Measurements from ENCODE around the gene IFNL2. TPM values are rescaled to one million over a fixed set of nuclear protein-coding genes. Genes with fewer than 3 reads are reported as not detected.

The IFNL2 gene
- total and polyA plus RNA-seq, 9 of the 15 experiments (the other 6 are each of a cell fraction or from before 2014, with no cell fraction given) = not detected

GRCh38 chr19:39299832-39300231 lies 31.6 kb downstream of the IFNL2 start (continued):
- TF ChIP-seq ZNF609 (CRISPR knock-in tag; IDR thresholded peaks at IDR 0.05; ENCODE audit: borderline replicate concordance) (no peak), ZNF561 (CRISPR knock-in tag; conservative IDR thresholded peaks at IDR 0.05) (no peak), RHOXF2B (CRISPR knock-in tag; conservative IDR thresholded peaks at IDR 0.05) (no peak), CXXC5 (CRISPR knock-in tag; IDR thresholded peaks at IDR 0.05) (no peak), ATF3 (IDR thresholded peaks at IDR 0.05) (no peak), ATF3 (CRISPR knock-in tag; conservative IDR thresholded peaks at IDR 0.05) (no peak), RFX5 (IDR thresholded peaks at IDR 0.05; ENCODE audit: low read depth, low read length) (no peak), DIDO1 (tag; IDR thresholded peaks at IDR 0.05; ENCODE audit: low read depth) (no peak), NFE2 (IDR thresholded peaks at IDR 0.05; ENCODE audit: low read depth) (no peak), HMGXB4 (CRISPR knock-in tag; IDR thresholded peaks at IDR 0.05) (no peak), CBX1 (IDR thresholded peaks at IDR 0.05; ENCODE audit: low read depth) (no peak), HMGN3 (IDR thresholded peaks at IDR 0.05; ENCODE audit: borderline replicate concordance, extremely low read depth, insufficient read length, low read depth, low read length) (no peak), RBM25 (IDR thresholded peaks at IDR 0.05; ENCODE audit: low read depth, low read length, severe bottlenecking) (no peak), ELF2 (CRISPR knock-in tag; IDR thresholded peaks at IDR 0.05) (no peak)

All from K562 (cell line).